B cell (primary cell): ENCODE measurements around the gene KRT20. TPM values are rescaled to one million over a fixed set of nuclear protein-coding genes. Genes with fewer than 3 reads are reported as not detected.

Experiments
- ATAC-seq: fragments of 200-7000 bp; cut with Tn5 transposase; one replicate; pipeline ENCODE4 v1.10.0; 2021; ENCODE audit warnings: low read depth, mild to moderate bottlenecking, moderate number of reproducible peaks, moderate library complexity
- CTCF ChIA-PET: fragments of 350-600 bp; sonication (Branson Sonifier 250); formaldehyde crosslinking; loops from one replicate; lab custom pipeline; 2021; ENCODE audit warnings: antibody characterized with exemption, inconsistent platforms; lab: Charles Lee
- POLR2A ChIA-PET: fragments of 350-600 bp; sonication (Branson Sonifier 250); formaldehyde crosslinking; loops from one replicate; lab custom pipeline; 2021; ENCODE audit warnings: antibody characterized with exemption; lab: Charles Lee
- DNase-seq: peaks from one replicate; pipeline ENCODE4 v3.0.0; 2013
- H2AFZ ChIP-seq: 2 replicates; pipeline ENCODE4 v1.6.1; 2012; ENCODE audit warnings: mild to moderate bottlenecking, low read depth, low read length; ENCODE audit not compliant: insufficient read depth, poor library complexity, severe bottlenecking
- H3K27ac ChIP-seq, 2 donors: 1 replicate in 1 of 2; 2 replicates in 1 of 2; pipeline ENCODE4 v1.5.1; 2012 to 2013; ENCODE audit warnings: low read length in 2 of 2, mild to moderate bottlenecking in 2 of 2, moderate library complexity in 1 of 2
- H3K27me3 ChIP-seq, 4 experiments: fragments of 200-600 bp in 1 of 4; sonication (generic) in 1 of 4; replicated peaks in 1 of 4; 1 replicate in 2 of 4; 2 replicates in 2 of 4; pipeline versions ENCODE4 v1.6.1 to v1.7.0; 2013 to 2016; ENCODE audit warnings: low read length in 3 of 4, mild to moderate bottlenecking in 2 of 4, mixed read lengths in 1 of 4, moderate library complexity in 1 of 4; ENCODE audit not compliant: insufficient read depth in 4 of 4, control insufficient read depth in 3 of 4; ENCODE audit errors: control extremely low read depth in 1 of 4
- H3K36me3 ChIP-seq, 2 experiments: replicated peaks in 1 of 2; 1 replicate in 1 of 2; 2 replicates in 1 of 2; pipeline versions ENCODE4 v1.6.1 to v1.7.1; 2013; ENCODE audit warnings: low read length in 1 of 2; ENCODE audit not compliant: insufficient read depth in 2 of 2, control insufficient read depth in 1 of 2; ENCODE audit errors: control extremely low read depth in 1 of 2, extremely low read depth in 1 of 2
- H3K4me1 ChIP-seq, 2 donors: fragments of 200-600 bp in 1 of 2; sonication (generic) in 1 of 2; 1 replicate in 1 of 2; 2 replicates in 1 of 2; pipeline versions ENCODE4 v1.5.1 to v1.6.1; 2013 to 2017; ENCODE audit warnings: low read length in 2 of 2; ENCODE audit not compliant: control insufficient read depth in 2 of 2, insufficient read depth in 2 of 2
- H3K4me2 ChIP-seq: replicated peaks from 2 replicates; pipeline ENCODE3; 2012; ENCODE audit warnings: mild to moderate bottlenecking, low read depth, low read length; ENCODE audit not compliant: poor library complexity, severe bottlenecking
- H3K4me3 ChIP-seq, 5 experiments: fragments of 200-600 bp in 1 of 5; sonication (generic) in 1 of 5; 1 replicate in 3 of 5; 2 replicates in 2 of 5; pipeline versions ENCODE4 v1.5.1 to v1.7.0; 2011 to 2016; ENCODE audit warnings: low read length in 4 of 5, mild to moderate bottlenecking in 4 of 5, low read depth in 2 of 5, control low read depth in 1 of 5, moderate library complexity in 1 of 5; ENCODE audit not compliant: insufficient read depth in 1 of 5; ENCODE audit errors: control extremely low read depth in 1 of 5, extremely low read depth in 1 of 5
- H3K79me2 ChIP-seq: fragments of 200-600 bp; sonication (generic); one replicate; pipeline ENCODE4 v1.6.0; 2016; ENCODE audit warnings: low read length; ENCODE audit not compliant: control insufficient read depth, insufficient read depth
- H3K9ac ChIP-seq: fragments of 200-600 bp; sonication (generic); 2 replicates; pipeline ENCODE4 v1.6.1; 2017; ENCODE audit warnings: mild to moderate bottlenecking, low read length, moderate library complexity
- H3K9me3 ChIP-seq, 3 donors: one replicate each; pipeline versions ENCODE4 v1.6.1 to v1.7.1; 2013; ENCODE audit warnings: low read length in 2 of 3; ENCODE audit not compliant: control insufficient read depth in 2 of 3, insufficient read depth in 1 of 3; ENCODE audit errors: control extremely low read depth in 1 of 3
- H4K20me1 ChIP-seq: 2 replicates; pipeline ENCODE4 v1.6.0; 2012; ENCODE audit warnings: mild to moderate bottlenecking, low read length; ENCODE audit not compliant: insufficient read depth, control insufficient read depth, poor library complexity, severe bottlenecking
- H3K27ac Mint-ChIP-seq: one replicate; pipeline ENCODE4 v1.8.0; 2021; ENCODE audit warnings: mixed read lengths
- H3K27me3 Mint-ChIP-seq: one replicate; pipeline ENCODE4 v1.8.0; 2021; ENCODE audit warnings: mixed read lengths
- H3K4me1 Mint-ChIP-seq: one replicate; pipeline ENCODE4 v1.8.0; 2021; ENCODE audit warnings: mixed read lengths
- H3K4me3 Mint-ChIP-seq: one replicate; pipeline ENCODE4 v1.8.0; 2021; ENCODE audit warnings: mixed read lengths
- H3K9me3 Mint-ChIP-seq: one replicate; pipeline ENCODE4 v1.8.0; 2022; ENCODE audit warnings: mixed read lengths; ENCODE audit not compliant: insufficient read depth
- CTCF ChIP-seq: fragments of 200-600 bp; IDR thresholded peaks from one replicate; pipeline ENCODE4 v1.8.0; 2022; ENCODE audit warnings: antibody characterized with exemption, mild to moderate bottlenecking
- EZH2 ChIP-seq: IDR thresholded peaks from 2 replicates; pipeline ENCODE4 v1.6.1; 2012; ENCODE audit warnings: borderline replicate concordance, low read depth, mild to moderate bottlenecking, moderate library complexity, low read length; ENCODE audit not compliant: insufficient read depth, poor library complexity, severe bottlenecking
- WGBS: methylation state at CpG from one replicate; pipeline ENCODE4 v1.1.5; 2013; ENCODE audit warnings: missing lambda C conversion rate; ENCODE audit not compliant: insufficient coverage; 5-methylcytosine and 5-hydroxymethylcytosine counted together
- intact Hi-C: fragments of 100-400 bp; cut with micrococcal nuclease; formaldehyde crosslinking; loops from one replicate; pipeline ENCODE4 v1.10.0; 2022
- polyA plus RNA-seq: library from polyadenylated mRNA; depleted of rRNA; stranded (reverse); fragments of >200 nt; gene quantifications from 2 replicates; pipeline ENCODE4 v1.2.3, GENCODE V29; 2012
- total RNA-seq, 2 donors: library from RNA; stranded (reverse); fragments of 120-200 nt in 1 of 2; gene quantifications; 1 replicate in 1 of 2; 2 replicates in 1 of 2; pipeline versions ENCODE4 v1.2.3 to v1.2.4, GENCODE V29; 2013 to 2022

The KRT20 gene
- total and polyA plus RNA-seq, 2 donors (not counting 1 experiment from before 2014, with no cell fraction given): not detected

GRCh38 chr17:40844671-40845107 is 40.4 kb downstream of the KRT20 start:
- intact Hi-C loops: no loop called here
- Histone ChIP-seq H3K4me1 (no peaks in the 10 kb centered on the region), H3K79me2 (no peaks in the 10 kb centered on the region), H3K27ac (no peak overlapping the region), H3K27me3 (peaks cover 0 to 28% (median 8%) of the 10 kb centered on the region in 4 experiments), H3K4me2 (no peak overlapping the region), H4K20me1 (no peaks in the 10 kb centered on the region), H3K9ac (no peak overlapping the region), H2AFZ (no peak overlapping the region), H3K36me3 (no peaks in the 10 kb centered on the region), H3K9me3 (no peaks in the 10 kb centered on the region), H3K4me3 (no peak overlapping the region)
- Mint-ChIP-seq H3K9me3 (no peaks in the 10 kb centered on the region), H3K27ac (no peak overlapping the region), H3K4me3 (no peak overlapping the region), H3K27me3 (peaks cover 70% of the 10 kb centered on the region), H3K4me1 (peaks cover 3% of the 10 kb centered on the region)
- DNase-seq (no peak), ATAC-seq (no peak)
- ChIA-PET CTCF (no interaction called here), POLR2A (no interaction called here)
- no peak for TF ChIP-seq CTCF
- TF ChIP-seq EZH2: no peak
- WGBS: 99% methylated on average over 4 of the region's 4 CpGs

- Histone ChIP-seq H3K36me3 (no peaks in the 10 kb centered on the region), H3K9ac (no peak overlapping the region), H3K4me3 (no peak overlapping the region), H3K4me1 (no peaks in the 10 kb centered on the region), H3K4me2 (no peak overlapping the region), H3K27ac (no peak overlapping the region), H2AFZ (no peak overlapping the region), H3K27me3 (peaks cover 0 to 25% (median 6%) of the 10 kb centered on the region in 4 experiments), H4K20me1 (no peaks in the 10 kb centered on the region), H3K79me2 (no peaks in the 10 kb centered on the region), H3K9me3 (no peaks in the 10 kb centered on the region)
- intact Hi-C loops: no loop called here
- WGBS: 80% methylated on average over 1 of the region's 3 CpGs
- no peaks in the 10 kb centered on the region for H3K9me3 Mint-ChIP-seq
- TF ChIP-seq EZH2 (no peak), CTCF (no peak)
- CTCF ChIA-PET: interaction anchor here (1.3 kb wide), 1 partner anchor 223 kb away, joined by 3 read pairs; no protein-coding TSS in a partner anchor
- no peak overlapping the region for H3K27ac Mint-ChIP-seq
- DNase-seq (no peak), ATAC-seq (no peak)
- no peak overlapping the region for H3K4me3 Mint-ChIP-seq
- peaks cover 3% of the 10 kb centered on the region for H3K4me1 Mint-ChIP-seq
- POLR2A ChIA-PET: no interaction called here
- peaks cover 60% of the 10 kb centered on the region for H3K27me3 Mint-ChIP-seq
These were observed 41.8 kb downstream of the KRT20 start for GRCh38 chr17:40843242-40843641.
